GM12878 (cell line): Measurements from ENCODE around the gene PIGQ.

Experiments
- TAF1 ChIP-seq: IDR thresholded peaks from 2 replicates; pipeline ENCODE4 v1.6.1; 2011; ENCODE audit warnings: mild to moderate bottlenecking, low read depth, low read length, borderline replicate concordance
- TF ChIP-seq, protein P1 (sequence below), 3 experiments: IDR thresholded peaks in 2 of 3; conservative IDR thresholded peaks in 1 of 3; 2 replicates each; pipeline ENCODE4 v1.5.1; 2011; ENCODE audit warnings: low read depth in 3 of 3, low read length in 3 of 3, mild to moderate bottlenecking in 3 of 3, control low read depth in 2 of 3, moderate library complexity in 2 of 3, inconsistent platforms in 1 of 3, mixed read lengths in 1 of 3; ENCODE audit not compliant: control insufficient read depth in 2 of 3, insufficient read depth in 1 of 3; ENCODE audit errors: extremely low read depth in 1 of 3

DNA sequence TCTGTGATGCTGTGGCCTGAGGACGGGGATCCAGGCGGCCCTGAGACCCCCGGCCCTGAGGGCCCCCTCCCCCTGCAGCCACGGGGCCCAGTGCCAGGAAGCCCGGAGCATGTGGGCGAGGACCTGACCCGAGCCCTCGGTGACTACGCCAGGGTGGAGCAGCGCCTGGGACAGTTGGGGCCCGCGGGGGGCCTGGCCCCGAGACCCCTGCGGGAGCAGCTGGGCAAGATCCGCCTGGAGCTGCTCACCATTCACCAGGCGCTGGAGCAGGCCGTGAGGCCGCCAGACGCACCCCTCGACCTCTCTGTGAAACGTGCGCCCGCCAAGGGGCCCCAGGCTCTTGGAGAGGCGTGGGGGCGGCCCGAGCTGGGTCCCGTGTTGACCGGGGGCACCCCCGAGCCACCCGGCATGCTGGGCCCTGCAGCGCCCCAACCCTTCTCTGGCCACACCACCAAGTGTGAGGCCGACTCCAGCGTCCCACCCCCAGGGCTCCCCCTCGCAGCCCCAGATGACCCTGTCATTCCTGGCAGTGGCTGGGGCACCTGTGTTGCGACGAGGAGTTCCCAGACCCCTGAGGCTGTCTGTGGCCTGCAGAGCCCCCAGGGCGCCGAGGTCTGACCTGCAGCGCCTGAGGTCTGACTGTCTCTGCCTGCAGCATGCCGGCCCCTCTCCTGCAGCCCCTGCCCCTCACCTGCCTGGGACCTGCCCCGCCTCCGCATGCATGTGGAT, 4.9 kb upstream of the PIGQ start:
- TF ChIP-seq, protein P1, sequence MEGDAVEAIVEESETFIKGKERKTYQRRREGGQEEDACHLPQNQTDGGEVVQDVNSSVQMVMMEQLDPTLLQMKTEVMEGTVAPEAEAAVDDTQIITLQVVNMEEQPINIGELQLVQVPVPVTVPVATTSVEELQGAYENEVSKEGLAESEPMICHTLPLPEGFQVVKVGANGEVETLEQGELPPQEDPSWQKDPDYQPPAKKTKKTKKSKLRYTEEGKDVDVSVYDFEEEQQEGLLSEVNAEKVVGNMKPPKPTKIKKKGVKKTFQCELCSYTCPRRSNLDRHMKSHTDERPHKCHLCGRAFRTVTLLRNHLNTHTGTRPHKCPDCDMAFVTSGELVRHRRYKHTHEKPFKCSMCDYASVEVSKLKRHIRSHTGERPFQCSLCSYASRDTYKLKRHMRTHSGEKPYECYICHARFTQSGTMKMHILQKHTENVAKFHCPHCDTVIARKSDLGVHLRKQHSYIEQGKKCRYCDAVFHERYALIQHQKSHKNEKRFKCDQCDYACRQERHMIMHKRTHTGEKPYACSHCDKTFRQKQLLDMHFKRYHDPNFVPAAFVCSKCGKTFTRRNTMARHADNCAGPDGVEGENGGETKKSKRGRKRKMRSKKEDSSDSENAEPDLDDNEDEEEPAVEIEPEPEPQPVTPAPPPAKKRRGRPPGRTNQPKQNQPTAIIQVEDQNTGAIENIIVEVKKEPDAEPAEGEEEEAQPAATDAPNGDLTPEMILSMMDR (IDR thresholded peaks at IDR 0.05 in 2 of 3, conservative IDR thresholded peaks at IDR 0.05 in 1 of 3; ENCODE audit: control insufficient read depth in 2 of 3, extremely low read depth in 1 of 3, insufficient read depth in 1 of 3, low read depth in 3 of 3, low read length in 3 of 3): no peak
- no peak for TF ChIP-seq TAF1
